Measurements from ENCODE around the gene GRIA1.
"Not testable (repeated sequence)": the region's sequence is repeated elsewhere in the genome, so short reads cannot be mapped to it uniquely, and the experiment has no call there.

Gene GRIA1

GRCh38 chr5:153813901-153814300 lies 323.4 kb downstream of the GRIA1 start:
- DNase-seq = no peak
- Mint-ChIP-seq H3K4me3 (no peak overlapping the region), H3K4me1 (ENCODE audit: low read depth) (no peaks in the 10 kb centered on the region), H3K27me3 (no peaks in the 10 kb centered on the region), H3K36me3 (ENCODE audit: low read depth) (no peaks in the 10 kb centered on the region), H3K27ac (no peak overlapping the region), H3K9me3 (no peaks in the 10 kb centered on the region)

GRCh38 chr5:153816870-153817269 lies 326.4 kb downstream of the GRIA1 start:
- Mint-ChIP-seq H3K4me1 (ENCODE audit: low read depth) (no peaks in the 10 kb centered on the region), H3K9me3 (no peaks in the 10 kb centered on the region), H3K36me3 (ENCODE audit: low read depth) (no peaks in the 10 kb centered on the region), H3K4me3 (no peak overlapping the region), H3K27ac (no peak overlapping the region), H3K27me3 (no peaks in the 10 kb centered on the region)
- no peak for DNase-seq

DNA sequence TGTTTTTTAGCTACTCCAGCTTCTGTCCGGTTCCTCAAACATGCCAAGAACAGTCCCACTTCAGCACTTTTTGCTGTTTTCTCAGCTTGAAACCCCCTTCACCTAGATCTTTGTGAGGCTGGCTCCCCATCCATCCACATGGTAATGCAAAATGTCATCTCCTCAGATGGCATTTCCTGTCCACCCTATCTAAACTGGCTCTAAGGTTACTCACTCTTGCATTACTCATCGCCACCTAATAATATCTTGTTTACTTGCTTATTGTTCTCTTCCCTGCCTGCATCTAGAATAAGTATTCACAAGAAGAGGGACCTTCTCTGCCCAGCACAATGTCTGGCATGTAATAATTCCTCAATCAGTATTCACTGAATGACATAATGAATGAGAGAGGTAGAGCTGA lies 328.2 kb downstream of the GRIA1 start:
- H3K27me3 Mint-ChIP-seq = no peaks in the 10 kb centered on the region
- no peaks in the 10 kb centered on the region for H3K9me3 Mint-ChIP-seq
- no peaks in the 10 kb centered on the region for H3K36me3 Mint-ChIP-seq (ENCODE audit: low read depth)
- H3K4me3 Mint-ChIP-seq = no peak overlapping the region
- H3K4me1 Mint-ChIP-seq (ENCODE audit: low read depth) = no peaks in the 10 kb centered on the region
- H3K27ac Mint-ChIP-seq = no peak overlapping the region
- no peak for DNase-seq

- no peak for DNase-seq
- H3K36me3 Mint-ChIP-seq (ENCODE audit: low read depth) = no peaks in the 10 kb centered on the region
- H3K4me1 Mint-ChIP-seq (ENCODE audit: low read depth) = no peaks in the 10 kb centered on the region
- H3K27ac Mint-ChIP-seq = no peak overlapping the region
- H3K9me3 Mint-ChIP-seq = no peaks in the 10 kb centered on the region
- peaks cover 4% of the 10 kb centered on the region for H3K27me3 Mint-ChIP-seq
- H3K4me3 Mint-ChIP-seq = no peak overlapping the region
Measured at GRCh38 chr5:153823036-153823435, 332.6 kb downstream of the GRIA1 start.

DNA sequence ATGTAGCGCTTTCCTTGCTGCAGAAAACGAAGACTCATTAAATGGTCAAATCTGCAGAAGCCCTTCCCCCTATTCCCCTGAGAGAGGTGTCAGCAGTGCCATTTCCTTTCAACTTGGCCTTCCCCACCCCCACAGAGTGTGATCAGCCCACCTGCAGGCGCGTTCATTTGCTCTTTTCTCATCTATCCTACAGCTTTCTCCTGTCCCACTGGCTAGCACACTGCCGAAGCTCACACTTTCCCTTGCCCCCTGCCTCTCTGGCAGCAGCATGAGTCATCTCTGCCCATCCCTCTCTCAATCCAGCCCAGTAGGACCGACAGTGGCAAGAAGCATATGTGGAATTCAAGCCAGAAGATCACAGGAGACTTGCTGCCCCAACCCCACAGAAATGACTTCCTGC lies 334.4 kb downstream of the GRIA1 start:
- Mint-ChIP-seq H3K27me3 (peaks cover 4% of the 10 kb centered on the region), H3K4me1 (ENCODE audit: low read depth) (no peaks in the 10 kb centered on the region), H3K36me3 (ENCODE audit: low read depth) (no peaks in the 10 kb centered on the region), H3K9me3 (no peaks in the 10 kb centered on the region), H3K27ac (no peak overlapping the region), H3K4me3 (no peak overlapping the region)
- no peak for DNase-seq

GRCh38 chr5:153827397-153827796 lies 336.9 kb downstream of the GRIA1 start:
- Mint-ChIP-seq H3K36me3 (ENCODE audit: low read depth) (no peaks in the 10 kb centered on the region), H3K27ac (no peak overlapping the region), H3K4me1 (ENCODE audit: low read depth) (no peaks in the 10 kb centered on the region), H3K4me3 (no peak overlapping the region), H3K9me3 (no peaks in the 10 kb centered on the region), H3K27me3 (peaks cover 6% of the 10 kb centered on the region)
- DNase-seq = no peak

- Mint-ChIP-seq H3K27me3 (peaks cover 6% of the 10 kb centered on the region), H3K9me3 (no peaks in the 10 kb centered on the region), H3K36me3 (ENCODE audit: low read depth) (no peaks in the 10 kb centered on the region), H3K4me3 (no peak overlapping the region), H3K4me1 (ENCODE audit: low read depth) (no peaks in the 10 kb centered on the region), H3K27ac (no peak overlapping the region)
- no peak for DNase-seq
Measured at GRCh38 chr5:153829510-153830065, 339.1 kb downstream of the GRIA1 start.

DNA sequence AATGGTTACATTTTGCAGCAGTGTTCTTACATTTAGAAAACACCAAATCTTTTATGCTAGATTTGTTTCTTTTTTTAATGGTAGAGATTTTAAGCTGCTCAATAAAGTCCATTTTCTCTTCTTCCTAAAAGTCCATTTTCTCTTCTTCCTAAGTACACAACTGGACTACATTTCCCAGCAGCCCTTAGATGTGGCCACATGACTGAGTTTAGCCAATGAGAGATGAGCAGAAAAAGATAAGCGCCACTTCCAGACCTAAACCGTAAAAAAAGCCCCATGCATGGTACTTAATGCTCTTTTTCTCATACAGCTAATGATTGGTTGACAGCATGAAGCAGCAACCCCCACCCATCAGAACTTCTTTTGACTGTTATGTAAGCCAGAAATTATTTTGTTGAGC lies 341.5 kb downstream of the GRIA1 start:
- DNase-seq = no peak
- H3K36me3 Mint-ChIP-seq (ENCODE audit: low read depth) = no peaks in the 10 kb centered on the region
- H3K27me3 Mint-ChIP-seq = peaks cover 2% of the 10 kb centered on the region
- H3K27ac Mint-ChIP-seq = no peak overlapping the region
- H3K4me1 Mint-ChIP-seq (ENCODE audit: low read depth) = no peaks in the 10 kb centered on the region
- H3K4me3 Mint-ChIP-seq = no peak overlapping the region
- no peaks in the 10 kb centered on the region for H3K9me3 Mint-ChIP-seq

- Mint-ChIP-seq H3K27me3 (peaks cover 2% of the 10 kb centered on the region), H3K4me3 (no peak overlapping the region), H3K9me3 (no peaks in the 10 kb centered on the region), H3K4me1 (ENCODE audit: low read depth) (no peaks in the 10 kb centered on the region), H3K27ac (no peak overlapping the region), H3K36me3 (ENCODE audit: low read depth) (no peaks in the 10 kb centered on the region)
- no peak for DNase-seq
Measured at GRCh38 chr5:153835891-153836515, 345.5 kb downstream of the GRIA1 start.

DNA sequence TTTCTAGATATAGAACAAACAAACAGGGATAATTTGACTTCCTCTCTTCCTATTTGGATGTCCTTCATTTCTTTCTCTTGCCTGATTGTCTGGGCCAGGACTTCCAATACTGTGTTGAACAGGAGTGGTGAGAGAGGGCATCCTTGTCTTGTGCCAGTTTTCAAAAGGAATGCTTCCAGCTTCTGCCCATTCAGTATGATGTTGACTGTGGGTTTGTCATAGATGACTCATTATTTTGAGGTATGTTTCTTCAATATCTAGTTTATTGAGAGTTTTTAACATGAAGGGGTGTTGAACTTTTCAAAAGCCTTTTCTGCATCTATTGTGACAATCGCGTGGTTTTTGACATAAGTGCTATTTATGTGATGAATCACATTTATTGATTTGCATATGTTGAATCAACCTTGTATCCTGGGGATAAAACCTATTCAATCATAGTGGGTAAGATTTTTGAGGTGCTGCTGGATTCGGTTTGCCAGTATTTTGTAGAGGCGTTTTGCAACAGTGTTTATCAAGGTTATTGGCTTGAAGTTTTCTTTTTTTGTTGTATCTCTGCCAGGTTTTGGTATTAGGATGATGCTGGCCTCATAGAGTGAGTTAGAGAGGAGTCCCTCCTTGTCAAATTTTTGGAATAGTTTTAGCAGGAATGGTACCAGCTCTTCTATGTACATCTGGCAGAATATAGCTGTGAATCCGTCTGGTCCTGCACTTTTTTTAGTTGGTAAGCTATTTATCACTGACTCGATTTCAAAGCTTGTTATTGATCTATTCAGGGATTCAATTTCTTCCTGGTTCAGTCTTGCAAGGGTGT lies 359.0 kb downstream of the GRIA1 start:
- not testable (repeated sequence) for H3K36me3 Mint-ChIP-seq (ENCODE audit: low read depth); H3K27me3 Mint-ChIP-seq; H3K4me1 Mint-ChIP-seq (ENCODE audit: low read depth); H3K4me3 Mint-ChIP-seq; H3K27ac Mint-ChIP-seq; H3K9me3 Mint-ChIP-seq; DNase-seq

GRCh38 chr5:153860195-153860886 lies 369.9 kb downstream of the GRIA1 start:
- no peak for DNase-seq
- H3K27me3 Mint-ChIP-seq = peaks cover 4% of the 10 kb centered on the region
- no peaks in the 10 kb centered on the region for H3K36me3 Mint-ChIP-seq (ENCODE audit: low read depth)
- H3K9me3 Mint-ChIP-seq = no peaks in the 10 kb centered on the region
- no peaks in the 10 kb centered on the region for H3K4me1 Mint-ChIP-seq (ENCODE audit: low read depth)
- no peak overlapping the region for H3K27ac Mint-ChIP-seq
- no peak overlapping the region for H3K4me3 Mint-ChIP-seq

- not testable (repeated sequence) for DNase-seq; H3K9me3 Mint-ChIP-seq; H3K27me3 Mint-ChIP-seq; H3K27ac Mint-ChIP-seq; H3K36me3 Mint-ChIP-seq (ENCODE audit: low read depth); H3K4me3 Mint-ChIP-seq; H3K4me1 Mint-ChIP-seq (ENCODE audit: low read depth)
Measured at GRCh38 chr5:153862906-153863305, 372.4 kb downstream of the GRIA1 start.
